HG02943 (cell line): Measurements from ENCODE around the gene ASCL1.

Experiments
- ATAC-seq: cut with Tn5 transposase; IDR thresholded peaks from one replicate; pipeline ENCODE4 v1.9.1; 2021; ENCODE audit warnings: mild to moderate bottlenecking, low read depth, moderate library complexity; ENCODE audit not compliant: unreplicated experiment

The ASCL1 gene

GRCh38 chr12:102950950-102951619 is 6.4 kb upstream of the ASCL1 start:
- no peak for ATAC-seq

- no peak for ATAC-seq
These were observed 5.6 kb upstream of the ASCL1 start for GRCh38 chr12:102951841-102952240.

GRCh38 chr12:102953221-102953620 is 4.3 kb upstream of the ASCL1 start:
- no peak for ATAC-seq

- ATAC-seq: no peak
These were observed 3.3 kb upstream of the ASCL1 start for GRCh38 chr12:102954134-102954533.

GRCh38 chr12:102955926-102956737 is 1.3 kb upstream of the ASCL1 start:
- no peak for ATAC-seq

GRCh38 chr12:102956738-102957327 is 641 bp upstream of the ASCL1 start:
- ATAC-seq: no peak

- ATAC-seq: peak; percentile 51
These were observed 777 bp downstream of the ASCL1 start for GRCh38 chr12:102958073-102958829.

- no peak for ATAC-seq
These were observed 1.3 kb downstream of the ASCL1 start for GRCh38 chr12:102958830-102959176.

- no peak for ATAC-seq
These were observed 1.9 kb downstream of the ASCL1 start for GRCh38 chr12:102959391-102959790.

- ATAC-seq: no peak
These were observed 3.4 kb downstream of the ASCL1 start for GRCh38 chr12:102960766-102961465.

- ATAC-seq: no peak
These were observed 4.0 kb downstream of the ASCL1 start for GRCh38 chr12:102961466-102961855.

GRCh38 chr12:102962532-102962931 is 5.1 kb downstream of the ASCL1 start:
- ATAC-seq: no peak

GRCh38 chr12:102962986-102963385 is 5.5 kb downstream of the ASCL1 start:
- no peak for ATAC-seq

GRCh38 chr12:102963796-102964195 is 6.3 kb downstream of the ASCL1 start:
- ATAC-seq: no peak

- no peak for ATAC-seq
These were observed 7.4 kb downstream of the ASCL1 start for GRCh38 chr12:102964872-102965271.

GRCh38 chr12:102965281-102966155 is 8.0 kb downstream of the ASCL1 start:
- ATAC-seq: no peak

GRCh38 chr12:102966200-102966863 is 8.9 kb downstream of the ASCL1 start:
- ATAC-seq: no peak

- no peak for ATAC-seq
These were observed 13.3 kb downstream of the ASCL1 start for GRCh38 chr12:102970780-102971179.

GRCh38 chr12:102971227-102971626 is 13.8 kb downstream of the ASCL1 start:
- ATAC-seq: no peak
